ENCODE results near the gene UNC5B. TPM values are rescaled to one million over a fixed set of nuclear protein-coding genes. Genes with fewer than 3 reads are reported as not detected.

UNC5B gene
- total RNA-seq, 1 donor from 2014 or later, result 22.2 TPM

DNA sequence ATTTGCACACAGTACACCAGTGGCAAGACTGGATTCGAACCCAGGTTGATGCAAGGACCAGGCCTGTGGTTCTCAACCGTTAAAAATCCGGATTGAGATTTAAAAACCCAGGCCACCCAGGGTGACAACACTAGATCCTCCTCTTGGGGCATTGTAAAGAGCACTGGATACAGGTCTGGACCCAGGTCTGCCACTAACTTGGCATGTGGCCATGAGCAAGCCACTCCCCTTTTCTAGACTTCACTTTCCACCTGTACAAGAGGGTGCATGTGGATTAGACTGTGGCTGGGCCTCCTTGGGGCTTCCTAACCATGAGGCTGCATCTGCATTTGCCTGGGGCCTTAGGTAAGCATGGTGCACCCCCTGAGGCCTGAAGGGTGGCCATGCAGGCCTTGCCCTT lies 85.0 kb downstream of the UNC5B start:
- ATAC-seq (no peak), DNase-seq (peak; percentile 24)
- H3K36me3 ChIP-seq, result peaks cover 49% of the 10 kb centered on the region
- no peaks in the 10 kb centered on the region for H3K27me3 ChIP-seq (ENCODE audit: low read depth)
- H3K9me3 ChIP-seq, result no peaks in the 10 kb centered on the region
- H3K27ac ChIP-seq, result no peak overlapping the region
- peaks cover 15% of the 10 kb centered on the region for H3K4me1 ChIP-seq
- TF ChIP-seq, protein P1, sequence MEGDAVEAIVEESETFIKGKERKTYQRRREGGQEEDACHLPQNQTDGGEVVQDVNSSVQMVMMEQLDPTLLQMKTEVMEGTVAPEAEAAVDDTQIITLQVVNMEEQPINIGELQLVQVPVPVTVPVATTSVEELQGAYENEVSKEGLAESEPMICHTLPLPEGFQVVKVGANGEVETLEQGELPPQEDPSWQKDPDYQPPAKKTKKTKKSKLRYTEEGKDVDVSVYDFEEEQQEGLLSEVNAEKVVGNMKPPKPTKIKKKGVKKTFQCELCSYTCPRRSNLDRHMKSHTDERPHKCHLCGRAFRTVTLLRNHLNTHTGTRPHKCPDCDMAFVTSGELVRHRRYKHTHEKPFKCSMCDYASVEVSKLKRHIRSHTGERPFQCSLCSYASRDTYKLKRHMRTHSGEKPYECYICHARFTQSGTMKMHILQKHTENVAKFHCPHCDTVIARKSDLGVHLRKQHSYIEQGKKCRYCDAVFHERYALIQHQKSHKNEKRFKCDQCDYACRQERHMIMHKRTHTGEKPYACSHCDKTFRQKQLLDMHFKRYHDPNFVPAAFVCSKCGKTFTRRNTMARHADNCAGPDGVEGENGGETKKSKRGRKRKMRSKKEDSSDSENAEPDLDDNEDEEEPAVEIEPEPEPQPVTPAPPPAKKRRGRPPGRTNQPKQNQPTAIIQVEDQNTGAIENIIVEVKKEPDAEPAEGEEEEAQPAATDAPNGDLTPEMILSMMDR (IDR thresholded peaks at IDR 0.05), result no peak
- H3K4me3 ChIP-seq, result no peak overlapping the region
- intact Hi-C loops (cut with DNase I), result no loop called here

- ATAC-seq, result no peak
- peak; percentile 41 for DNase-seq
- TF ChIP-seq, protein P1 (IDR thresholded peaks at IDR 0.05), result no peak
- Histone ChIP-seq H3K9me3 (no peaks in the 10 kb centered on the region), H3K4me3 (no peak overlapping the region), H3K27me3 (ENCODE audit: low read depth) (no peaks in the 10 kb centered on the region), H3K4me1 (peaks cover 2% of the 10 kb centered on the region), H3K27ac (no peak overlapping the region), H3K36me3 (peaks cover 46% of the 10 kb centered on the region)
- intact Hi-C loops (cut with DNase I), result no loop called here
These were observed 86.9 kb downstream of the UNC5B start for GRCh38 chr10:71299071-71299785.

DNA sequence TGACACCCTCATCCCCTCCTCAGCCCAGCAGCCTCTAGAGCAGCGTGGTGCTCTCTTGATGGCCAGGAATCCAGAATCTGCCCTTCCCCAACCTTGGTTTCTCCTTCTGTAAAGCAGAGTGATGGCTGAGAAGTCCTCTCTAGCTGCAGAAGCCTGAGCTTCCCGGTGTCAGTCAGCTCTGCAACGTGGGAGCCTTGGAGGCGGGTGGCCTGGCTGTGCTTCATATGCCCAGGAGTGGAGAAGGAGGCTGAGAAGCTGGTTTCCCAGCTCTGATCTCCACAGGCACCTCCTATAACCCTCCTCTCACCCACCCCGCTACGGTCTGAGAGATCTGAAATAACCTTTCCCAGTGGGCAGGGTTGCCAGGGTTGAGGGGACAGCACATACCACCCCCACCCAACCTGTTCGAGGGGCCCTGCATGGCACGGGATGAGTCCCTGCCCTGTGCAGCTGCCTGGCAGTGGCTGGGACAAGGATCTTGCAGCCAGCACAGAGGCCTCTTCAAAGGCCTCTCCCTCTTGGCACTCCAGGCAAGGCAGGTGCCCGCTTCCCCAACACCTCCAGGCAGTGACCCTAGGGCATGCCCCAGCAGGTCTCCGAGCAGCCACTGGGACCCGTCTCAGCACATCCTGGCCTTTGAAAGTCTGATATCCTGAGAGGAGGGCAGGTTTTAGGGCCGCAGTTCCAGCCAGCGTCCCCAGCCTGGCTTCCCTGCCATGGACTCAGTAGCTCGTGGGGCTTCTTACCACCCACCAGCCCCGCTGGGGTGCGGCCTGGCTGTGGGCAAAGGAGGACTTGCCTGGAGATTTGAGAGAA lies 88.4 kb downstream of the UNC5B start:
- peak; percentile 44 for DNase-seq
- Histone ChIP-seq H3K27me3 (ENCODE audit: low read depth) (no peaks in the 10 kb centered on the region), H3K4me1 (no peaks in the 10 kb centered on the region), H3K9me3 (no peaks in the 10 kb centered on the region), H3K36me3 (peaks cover 33% of the 10 kb centered on the region), H3K4me3 (no peak overlapping the region), H3K27ac (no peak overlapping the region)
- ATAC-seq, result peak in 1 of 2 donors; percentile 4
- intact Hi-C loops (cut with DNase I), result no loop called here
- TF ChIP-seq, protein P1 (IDR thresholded peaks at IDR 0.05), result no peak

DNA sequence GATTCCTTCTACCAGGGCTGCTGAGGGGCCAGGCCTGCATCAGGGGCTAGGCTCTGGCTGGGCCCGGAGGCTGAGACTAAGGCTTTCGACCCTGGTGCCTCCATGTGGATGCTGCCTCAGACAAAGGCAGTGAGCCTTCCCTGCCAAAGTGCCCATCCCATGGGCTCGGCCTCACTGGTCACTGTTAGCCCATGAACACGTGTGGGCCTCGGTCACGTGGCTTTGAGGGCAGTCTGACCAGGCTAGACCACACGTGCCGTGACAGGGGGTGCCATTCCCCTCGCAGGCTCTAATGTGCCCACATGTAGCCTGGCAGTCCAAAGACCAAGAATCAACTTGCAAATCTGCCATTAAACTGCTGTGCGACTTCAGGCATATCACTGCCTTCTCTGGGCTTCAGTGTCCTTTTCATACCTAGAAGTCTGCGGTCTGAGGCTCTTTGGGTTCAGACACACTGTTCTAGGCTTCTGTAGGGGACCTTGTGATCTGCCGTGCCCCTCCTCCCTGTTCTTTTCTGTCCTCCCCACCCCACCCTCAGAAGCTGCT lies 89.1 kb downstream of the UNC5B start:
- no peak for ATAC-seq
- intact Hi-C loops (cut with DNase I), result no loop called here
- H3K36me3 ChIP-seq, result peaks cover 27% of the 10 kb centered on the region
- no peaks in the 10 kb centered on the region for H3K4me1 ChIP-seq
- DNase-seq, result peak; percentile 29
- no peak overlapping the region for H3K4me3 ChIP-seq
- no peaks in the 10 kb centered on the region for H3K27me3 ChIP-seq (ENCODE audit: low read depth)
- no peak overlapping the region for H3K27ac ChIP-seq
- H3K9me3 ChIP-seq, result no peaks in the 10 kb centered on the region
- TF ChIP-seq, protein P1 (IDR thresholded peaks at IDR 0.05), result no peak

- Histone ChIP-seq H3K9me3 (no peaks in the 10 kb centered on the region), H3K27me3 (ENCODE audit: low read depth) (no peaks in the 10 kb centered on the region), H3K4me1 (no peaks in the 10 kb centered on the region), H3K4me3 (no peak overlapping the region), H3K36me3 (peaks cover 24% of the 10 kb centered on the region), H3K27ac (no peak overlapping the region)
- DNase-seq (peak; percentile 47), ATAC-seq (no peak)
- TF ChIP-seq, protein P1 (IDR thresholded peaks at IDR 0.05), result no peak
- intact Hi-C loops (cut with DNase I), result no loop called here
These were observed 90.1 kb downstream of the UNC5B start for GRCh38 chr10:71302451-71302850.

Measured in lower lobe of right lung (tissue), 2 donors.